PC-3 (cell line): ENCODE measurements around the gene MICOS13. TPM values are rescaled to one million over a fixed set of nuclear protein-coding genes. Genes with fewer than 3 reads are reported as not detected.

Experiments
- ATAC-seq: fragments of 200-7000 bp; cut with Tn5 transposase; 2 replicates; pipeline ENCODE4 v1.9.1; 2020; ENCODE audit warnings: mild to moderate bottlenecking, moderate library complexity
- BruUV-seq: library from RNA; stranded (reverse); fragments of 400-500 nt; replicated peaks from 2 replicates; lab custom pipeline; 2021; lab: Mats Ljungman, UMichigan
- CTCF ChIA-PET: fragments of 300-600 bp; sonication (Branson Sonifier 250); formaldehyde crosslinking; loops from one replicate; lab custom pipeline; 2022; ENCODE audit warnings: antibody characterized with exemption; lab: Charles Lee
- POLR2A ChIA-PET: fragments of 300-600 bp; sonication (Branson Sonifier 250); formaldehyde crosslinking; loops from one replicate; lab custom pipeline; 2022; ENCODE audit warnings: antibody characterized with exemption; ENCODE audit not compliant: unreplicated experiment; lab: Charles Lee
- DNase-seq: peaks from one replicate; pipeline ENCODE4 v3.0.0-alpha.2; 2015
- H2AFZ ChIP-seq: fragments of 300-600 bp; sonication (generic); 2 replicates; pipeline ENCODE4 v1.6.0; 2016; ENCODE audit warnings: antibody characterized with exemption, low read length
- H3F3A ChIP-seq: fragments of 300-600 bp; sonication (generic); one replicate; pipeline ENCODE4 v1.6.0; 2017; ENCODE audit warnings: antibody characterized with exemption, low read length, control low read depth, mild to moderate bottlenecking; ENCODE audit not compliant: unreplicated experiment
- H3K27ac ChIP-seq: fragments of 300-600 bp; sonication (generic); 2 replicates; pipeline ENCODE4 v1.5.1; 2016; ENCODE audit warnings: mild to moderate bottlenecking, low read length
- H3K27me3 ChIP-seq: fragments of 300-600 bp; sonication (generic); 2 replicates; pipeline ENCODE4 v1.6.1; 2016; ENCODE audit warnings: low read length, mixed read lengths
- H3K36me3 ChIP-seq: fragments of 300-600 bp; sonication (generic); 2 replicates; pipeline ENCODE4 v1.6.1; 2016; ENCODE audit warnings: low read depth, mixed run types, low read length, mixed read lengths
- H3K4me1 ChIP-seq: fragments of 300-600 bp; sonication (generic); 2 replicates; pipeline ENCODE4 v1.5.1; 2016; ENCODE audit warnings: low read length; ENCODE audit not compliant: insufficient read depth
- H3K4me2 ChIP-seq: fragments of 300-600 bp; sonication (generic); 2 replicates; pipeline ENCODE4 v1.6.0; 2016; ENCODE audit warnings: low read length
- H3K4me3 ChIP-seq: fragments of 300-600 bp; sonication (generic); 2 replicates; pipeline ENCODE4 v1.5.1; 2016; ENCODE audit warnings: mild to moderate bottlenecking, low read length, mixed read lengths
- H3K79me2 ChIP-seq: fragments of 300-600 bp; sonication (generic); 2 replicates; pipeline ENCODE4 v1.6.1; 2017; ENCODE audit warnings: low read length, mixed read lengths
- H3K9ac ChIP-seq: fragments of 300-600 bp; sonication (generic); 2 replicates; pipeline ENCODE4 v1.6.0; 2016; ENCODE audit warnings: mild to moderate bottlenecking, low read length
- H3K9me2 ChIP-seq: fragments of 300-600 bp; sonication (generic); replicated peaks from 2 replicates; pipeline ENCODE4 v1.6.1; 2016; ENCODE audit warnings: mixed run types, low read length, mixed read lengths
- H3K9me3 ChIP-seq: fragments of 300-600 bp; sonication (generic); 2 replicates; pipeline ENCODE4 v1.6.1; 2016; ENCODE audit warnings: low read length, mixed read lengths
- H4K20me1 ChIP-seq: fragments of 300-600 bp; sonication (generic); 2 replicates; pipeline ENCODE4 v1.6.1; 2016; ENCODE audit warnings: low read length, mixed read lengths
- EZH2 ChIP-seq: fragments of 300-600 bp; sonication (generic); IDR thresholded peaks from one replicate; pipeline ENCODE4 v1.6.1; 2017; ENCODE audit warnings: antibody characterized with exemption, mild to moderate bottlenecking, low read length; ENCODE audit not compliant: unreplicated experiment
- EZH2phosphoT487 ChIP-seq: fragments of 300-600 bp; sonication (generic); IDR thresholded peaks from 2 replicates; pipeline ENCODE4 v1.6.1; 2018; ENCODE audit warnings: mild to moderate bottlenecking, antibody characterized with exemption, low read length, borderline replicate concordance
- intact Hi-C: fragments of 100-400 bp; cut with micrococcal nuclease; formaldehyde crosslinking; loops from 2 replicates; pipeline ENCODE4 v1.9.0; 2023
- total RNA-seq: library from RNA; depleted of rRNA; stranded (reverse); fragments of >200 nt; gene quantifications from 2 replicates; pipeline ENCODE4 v1.2.3, GENCODE V29; 2014
- TF ChIP-seq, protein P1 (sequence below): fragments of 300-600 bp; sonication (generic); conservative IDR thresholded peaks from 2 replicates; pipeline ENCODE4 v1.5.1; 2017; ENCODE audit warnings: antibody characterized with exemption, low read depth, mild to moderate bottlenecking, low read length

Gene MICOS13
- total RNA-seq, 1 experiment from 2014 or later: 456 TPM

DNA sequence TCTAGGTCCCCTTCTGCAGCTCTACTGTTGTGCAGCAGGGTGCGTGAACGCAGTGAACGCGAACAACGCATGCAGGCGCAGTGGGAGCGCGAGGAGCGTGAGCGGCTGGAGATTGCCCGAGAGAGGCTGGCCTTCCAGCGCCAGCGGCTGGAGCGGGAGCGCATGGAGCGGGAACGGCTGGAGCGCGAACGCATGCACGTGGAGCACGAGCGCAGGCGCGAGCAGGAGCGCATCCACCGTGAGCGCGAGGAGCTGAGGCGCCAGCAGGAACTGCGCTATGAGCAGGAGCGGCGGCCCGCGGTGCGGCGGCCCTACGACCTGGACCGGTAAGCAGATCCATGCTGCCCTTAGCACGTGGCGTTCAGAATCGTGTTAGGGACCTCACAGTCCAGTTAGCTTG is 18.8 kb downstream of the MICOS13 start:
- no peak overlapping the region for H3K9ac ChIP-seq
- no TSS peak for BruUV-seq
- ATAC-seq (no peak), DNase-seq (no peak)
- TF ChIP-seq, protein P1, sequence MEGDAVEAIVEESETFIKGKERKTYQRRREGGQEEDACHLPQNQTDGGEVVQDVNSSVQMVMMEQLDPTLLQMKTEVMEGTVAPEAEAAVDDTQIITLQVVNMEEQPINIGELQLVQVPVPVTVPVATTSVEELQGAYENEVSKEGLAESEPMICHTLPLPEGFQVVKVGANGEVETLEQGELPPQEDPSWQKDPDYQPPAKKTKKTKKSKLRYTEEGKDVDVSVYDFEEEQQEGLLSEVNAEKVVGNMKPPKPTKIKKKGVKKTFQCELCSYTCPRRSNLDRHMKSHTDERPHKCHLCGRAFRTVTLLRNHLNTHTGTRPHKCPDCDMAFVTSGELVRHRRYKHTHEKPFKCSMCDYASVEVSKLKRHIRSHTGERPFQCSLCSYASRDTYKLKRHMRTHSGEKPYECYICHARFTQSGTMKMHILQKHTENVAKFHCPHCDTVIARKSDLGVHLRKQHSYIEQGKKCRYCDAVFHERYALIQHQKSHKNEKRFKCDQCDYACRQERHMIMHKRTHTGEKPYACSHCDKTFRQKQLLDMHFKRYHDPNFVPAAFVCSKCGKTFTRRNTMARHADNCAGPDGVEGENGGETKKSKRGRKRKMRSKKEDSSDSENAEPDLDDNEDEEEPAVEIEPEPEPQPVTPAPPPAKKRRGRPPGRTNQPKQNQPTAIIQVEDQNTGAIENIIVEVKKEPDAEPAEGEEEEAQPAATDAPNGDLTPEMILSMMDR: no peak
- TF ChIP-seq EZH2 (no peak), EZH2phosphoT487 (no peak)
- no peaks in the 10 kb centered on the region for H3K27me3 ChIP-seq
- CTCF ChIA-PET: no interaction called here
- intact Hi-C loops: no loop called here
- no peaks in the 10 kb centered on the region for H3K9me3 ChIP-seq
- H2AFZ ChIP-seq: no peak overlapping the region
- H3K9me2 ChIP-seq: no peaks in the 10 kb centered on the region
- no peaks in the 10 kb centered on the region for H3K4me1 ChIP-seq
- POLR2A ChIA-PET: no interaction called here
- peaks cover 14% of the 10 kb centered on the region; the same call in 1 of the 2 replicates for H4K20me1 ChIP-seq
- no peak overlapping the region for H3K4me2 ChIP-seq
- no peaks in the 10 kb centered on the region for H3F3A ChIP-seq
- peaks cover 70% of the 10 kb centered on the region for H3K36me3 ChIP-seq
- no peaks in the 10 kb centered on the region for H3K79me2 ChIP-seq
- no peak overlapping the region for H3K27ac ChIP-seq
- no peak overlapping the region for H3K4me3 ChIP-seq

GRCh38 chr19:5655412-5655811 is 24.9 kb downstream of the MICOS13 start:
- Histone ChIP-seq H3K9ac (no peak overlapping the region), H3K27ac (no peak overlapping the region), H3K4me3 (no peak overlapping the region), H3F3A (no peaks in the 10 kb centered on the region), H3K4me2 (no peak overlapping the region), H3K9me2 (no peaks in the 10 kb centered on the region), H4K20me1 (peaks cover 3% of the 10 kb centered on the region; the same call in 1 of the 2 replicates), H3K27me3 (no peaks in the 10 kb centered on the region), H3K9me3 (no peaks in the 10 kb centered on the region), H3K36me3 (peaks cover 76% of the 10 kb centered on the region), H3K79me2 (no peaks in the 10 kb centered on the region), H2AFZ (no peak overlapping the region), H3K4me1 (no peaks in the 10 kb centered on the region)
- intact Hi-C loops: no loop called here
- ChIA-PET POLR2A (no interaction called here), CTCF (no interaction called here)
- DNase-seq (no peak), ATAC-seq (no peak)
- BruUV-seq: no TSS peak
- no peak for TF ChIP-seq EZH2
- no peak for TF ChIP-seq EZH2phosphoT487
- TF ChIP-seq, protein P1: no peak

DNA sequence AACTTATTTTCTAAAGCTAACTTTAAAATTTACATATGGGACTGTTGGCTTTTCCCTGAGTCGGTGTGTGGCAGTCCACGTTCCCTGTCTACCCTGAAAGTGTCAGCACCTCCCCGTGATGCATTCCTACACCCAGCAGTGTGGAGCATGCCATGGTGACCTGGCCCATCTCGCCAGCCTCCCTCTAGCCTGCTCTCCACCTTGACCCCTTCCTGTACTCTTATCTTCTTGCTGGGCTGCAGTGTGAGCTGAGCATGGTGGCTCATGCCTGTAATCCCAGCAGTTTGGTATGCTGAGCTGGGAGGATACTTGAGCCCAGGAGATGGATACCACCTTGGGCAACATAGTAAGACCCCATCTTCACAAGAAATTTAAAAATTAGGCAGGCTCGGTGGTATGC is 25.4 kb downstream of the MICOS13 start:
- TF ChIP-seq EZH2phosphoT487 (no peak), EZH2 (no peak)
- TF ChIP-seq, protein P1: no peak
- H3K27ac ChIP-seq: no peak overlapping the region
- CTCF ChIA-PET: no interaction called here
- BruUV-seq: no TSS peak
- no peaks in the 10 kb centered on the region for H3K9me2 ChIP-seq
- no peak overlapping the region for H2AFZ ChIP-seq
- ATAC-seq (no peak), DNase-seq (no peak)
- H3K27me3 ChIP-seq: no peaks in the 10 kb centered on the region
- intact Hi-C loops: no loop called here
- no peak overlapping the region for H3K4me3 ChIP-seq
- H3K4me1 ChIP-seq: no peaks in the 10 kb centered on the region
- H3K9ac ChIP-seq: no peak overlapping the region
- H4K20me1 ChIP-seq: peaks cover 3% of the 10 kb centered on the region; the same call in 1 of the 2 replicates
- H3K36me3 ChIP-seq: peaks cover 75% of the 10 kb centered on the region
- no peaks in the 10 kb centered on the region; the same call in 1 of the 2 replicates for H3K79me2 ChIP-seq
- POLR2A ChIA-PET: no interaction called here
- no peak overlapping the region for H3K4me2 ChIP-seq
- H3K9me3 ChIP-seq: no peaks in the 10 kb centered on the region
- no peaks in the 10 kb centered on the region for H3F3A ChIP-seq
